HuH-7.5 (cell line): ENCODE results near the gene CSH2.
"Not testable (repeated sequence)": the region's sequence is repeated elsewhere in the genome, so short reads cannot be mapped to it uniquely, and the experiment has no call there.

Source experiments
- DNase-seq: peaks from one replicate; pipeline ENCODE4 v3.0.0; 2011; ENCODE audit warnings: low spot score

CSH2 gene

DNA sequence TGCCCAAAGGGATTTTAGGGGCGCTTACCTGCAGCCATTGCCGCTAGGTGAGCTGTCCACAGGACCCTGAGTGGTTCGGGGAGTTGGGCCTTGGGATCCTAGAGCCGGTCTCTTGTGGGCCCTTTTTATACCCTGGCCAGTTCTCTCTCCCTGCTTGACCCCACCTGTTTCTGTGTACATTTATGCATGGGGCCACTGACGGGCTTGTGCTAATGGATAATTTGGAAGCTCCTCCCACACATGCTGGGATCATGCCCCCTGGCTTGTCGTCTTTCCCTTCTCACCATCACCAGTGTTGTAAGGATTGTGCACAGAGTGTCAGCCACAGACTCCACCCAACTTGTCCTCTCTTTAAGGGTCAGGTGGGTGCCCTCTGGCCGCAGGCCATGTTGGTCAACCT is at the start of gene CSH2:
Gene CSH2, minus strand, starts transcription at position 101 of the 400 bp plus-strand sequence. Its CDS starts 63 bp downstream, at position 38.
- DNase-seq, result not testable (repeated sequence)

DNA sequence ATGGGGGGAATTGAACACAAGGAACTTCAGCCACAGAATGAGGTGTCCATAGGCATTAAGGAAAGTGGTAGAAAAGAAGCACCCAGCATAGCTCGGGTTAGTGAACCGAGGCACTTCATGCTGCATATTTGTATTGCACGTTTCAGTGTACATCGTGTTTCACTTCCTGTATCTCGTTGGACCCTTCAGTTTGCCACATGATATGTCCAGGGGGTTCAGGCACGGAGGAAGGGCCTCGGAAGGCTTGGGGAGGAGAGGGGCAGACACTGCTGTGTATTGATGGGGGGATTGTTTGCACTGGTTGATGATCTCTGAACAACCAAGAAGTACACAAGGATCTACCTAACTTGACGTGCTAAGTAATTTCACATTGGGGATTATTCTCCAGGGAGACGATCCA is 48.9 kb upstream of the CSH2 start:
- DNase-seq, result not testable (repeated sequence)

DNA sequence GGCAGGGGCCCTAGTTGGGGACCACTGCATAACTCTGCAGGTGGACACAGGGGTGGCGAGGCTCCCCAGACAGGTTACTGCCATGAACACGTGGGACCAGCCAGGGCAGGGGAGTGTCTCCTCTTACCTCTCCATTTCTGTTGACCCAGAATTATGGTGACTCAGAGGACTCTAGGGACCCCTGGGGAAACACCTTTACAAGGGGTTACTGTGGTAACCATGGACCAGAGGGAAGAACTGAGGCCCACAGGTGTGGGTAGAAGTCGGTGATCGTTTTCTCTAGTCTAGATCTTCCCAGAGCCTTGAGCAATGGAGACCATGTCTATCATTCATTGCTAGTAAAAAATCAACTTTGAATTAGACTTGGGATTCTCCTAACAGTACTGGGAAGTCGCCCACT is 47.3 kb upstream of the CSH2 start:
- not testable (repeated sequence) for DNase-seq

DNA sequence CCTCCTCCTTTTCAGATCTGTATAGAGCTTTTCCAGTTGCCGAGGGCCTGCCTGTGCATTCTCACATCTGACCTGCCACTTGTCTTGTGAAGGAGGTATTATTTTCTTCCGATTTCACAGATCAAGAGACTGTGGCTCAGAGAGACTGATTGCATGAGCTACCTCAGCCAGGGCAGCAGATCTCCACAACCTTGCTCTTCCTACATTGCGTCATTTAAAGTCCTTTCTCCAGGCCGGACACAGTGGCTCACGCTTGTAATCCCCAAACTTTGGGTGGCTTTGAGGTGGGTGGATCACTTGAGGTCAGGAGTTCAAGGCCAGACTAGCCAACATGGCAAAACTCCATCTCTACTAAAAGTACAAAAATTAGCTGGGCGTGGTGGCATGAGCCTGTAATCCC is 46.6 kb upstream of the CSH2 start:
- DNase-seq, result not testable (repeated sequence)

DNA sequence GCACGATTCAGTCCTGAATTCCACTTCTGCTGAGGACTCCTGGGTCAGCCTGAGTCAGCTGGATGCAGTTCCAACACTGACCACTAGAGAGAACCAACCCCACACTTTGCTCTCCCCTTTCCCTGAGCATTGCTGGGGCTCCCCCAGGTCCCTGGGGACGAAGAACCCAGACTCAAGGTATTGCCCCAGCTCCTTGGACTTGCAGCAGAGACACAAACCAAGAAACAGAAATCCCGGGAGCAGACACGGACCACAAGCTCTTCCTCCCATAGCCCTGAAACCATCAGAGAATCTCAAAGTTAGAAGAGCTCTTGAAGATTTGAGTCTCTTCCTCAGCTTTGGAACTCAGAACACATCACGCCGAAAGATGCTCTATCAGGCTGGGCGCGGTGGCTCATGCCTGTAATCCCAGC is 45.8 kb upstream of the CSH2 start:
- DNase-seq, result peak; percentile 76

DNA sequence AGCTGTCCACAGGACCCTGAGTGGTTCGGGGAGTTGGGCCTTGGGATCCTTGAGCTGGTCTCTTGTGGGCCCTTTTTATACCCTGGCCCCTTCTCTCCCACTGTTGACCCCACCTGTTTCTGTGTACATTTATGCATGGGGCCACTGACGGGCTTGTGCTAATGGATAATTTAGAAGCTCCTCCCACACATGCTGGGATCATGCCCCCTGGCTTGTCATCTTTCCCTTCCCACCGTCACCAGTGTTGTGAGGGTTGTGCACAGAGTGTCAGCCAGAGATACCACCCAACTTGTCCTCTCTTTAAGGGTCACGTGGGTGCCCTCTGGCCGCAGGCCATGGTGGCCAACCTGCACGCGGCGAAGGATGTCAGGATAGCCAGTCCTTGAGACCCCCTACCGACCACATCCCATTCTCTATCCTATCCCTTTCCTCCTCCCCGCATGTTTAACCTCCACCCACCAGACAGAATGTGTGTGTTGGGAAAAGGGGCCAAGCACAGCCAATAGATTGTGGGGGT is 45.4 kb upstream of the CSH2 start, which contains the start of gene GH1:
Gene GH1, minus strand, starts transcription at position 51 of the 517 bp plus-strand sequence. CDS start 63 bp downstream, outside the sequence.
- not testable (repeated sequence) for DNase-seq

DNA sequence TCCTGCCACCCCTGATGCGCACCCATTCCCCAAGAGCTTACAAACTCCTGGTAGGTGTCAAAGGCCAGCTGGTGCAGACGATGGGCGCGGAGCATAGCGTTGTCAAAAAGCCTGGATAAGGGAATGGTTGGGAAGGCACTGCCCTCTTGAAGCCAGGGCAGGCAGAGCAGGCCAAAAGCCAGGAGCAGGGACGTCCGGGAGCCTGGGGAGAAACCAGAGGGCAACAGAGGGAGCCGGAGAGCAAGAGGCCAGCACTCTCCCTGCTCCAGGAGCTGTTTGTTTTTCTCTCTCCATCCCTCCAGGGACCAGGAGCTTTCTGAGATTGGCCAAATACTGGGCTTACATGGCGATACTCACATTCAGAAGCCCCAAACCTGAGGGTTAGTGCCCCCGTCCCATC is 44.8 kb upstream of the CSH2 start:
- no peak for DNase-seq

DNA sequence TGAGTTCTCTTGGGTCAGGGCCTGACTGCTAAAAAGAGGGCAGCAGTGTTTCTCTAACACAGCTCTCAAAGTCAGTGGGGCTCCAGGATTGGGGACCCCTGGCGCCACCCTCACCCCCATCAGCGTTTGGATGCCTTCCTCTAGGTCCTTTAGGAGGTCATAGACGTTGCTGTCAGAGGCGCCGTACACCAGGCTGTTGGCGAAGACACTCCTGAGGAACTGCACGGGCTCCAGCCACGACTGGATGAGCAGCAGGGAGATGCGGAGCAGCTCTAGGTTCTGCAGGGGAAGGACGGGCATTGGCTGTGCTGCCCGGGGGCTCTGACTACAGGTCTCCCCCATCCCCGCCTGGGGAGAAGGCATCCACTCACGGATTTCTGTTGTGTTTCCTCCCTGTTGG is 44.2 kb upstream of the CSH2 start:
- no peak for DNase-seq

DNA sequence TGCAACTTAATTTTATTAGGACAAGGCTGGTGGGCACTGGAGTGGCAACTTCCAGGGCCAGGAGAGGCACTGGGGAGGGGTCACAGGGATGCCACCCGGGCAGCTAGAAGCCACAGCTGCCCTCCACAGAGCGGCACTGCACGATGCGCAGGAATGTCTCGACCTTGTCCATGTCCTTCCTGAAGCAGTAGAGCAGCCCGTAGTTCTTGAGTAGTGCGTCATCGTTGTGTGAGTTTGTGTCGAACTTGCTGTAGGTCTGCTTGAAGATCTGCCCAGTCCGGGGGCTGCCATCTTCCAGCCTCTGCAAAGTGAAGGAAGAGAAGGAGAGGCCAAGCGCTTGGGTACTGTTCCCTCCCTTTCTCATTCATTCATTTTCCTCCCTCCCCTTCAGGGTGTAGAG is 43.7 kb upstream of the CSH2 start:
- not testable (repeated sequence) for DNase-seq

DNA sequence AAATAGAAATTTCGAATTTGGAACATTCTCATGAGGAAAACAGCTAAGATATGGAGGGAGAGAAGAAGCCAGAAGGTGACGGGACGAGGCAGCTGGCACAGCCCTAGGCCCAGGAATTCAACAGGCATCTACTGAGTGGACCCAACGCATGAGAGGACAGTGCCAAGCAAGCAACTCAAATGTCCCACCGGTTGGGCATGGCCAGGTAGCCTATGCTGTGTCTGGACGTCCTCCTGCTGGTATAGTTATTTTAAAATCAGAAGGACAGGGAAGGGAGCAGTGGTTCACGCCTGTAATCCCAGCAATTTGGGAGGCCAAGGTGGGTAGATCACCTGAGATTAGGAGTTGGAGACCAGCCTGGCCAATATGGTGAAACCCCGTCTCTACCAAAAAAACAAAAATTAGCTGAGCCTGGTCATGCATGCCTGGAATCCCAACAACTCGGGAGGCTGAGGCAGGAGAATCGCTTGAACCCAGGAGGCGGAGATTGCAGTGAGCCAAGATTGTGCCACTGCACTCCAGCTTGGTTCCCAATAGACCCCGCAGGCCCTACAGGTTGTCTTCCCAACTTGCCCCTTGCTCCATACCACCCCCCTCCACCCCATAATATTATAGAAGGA is 43.2 kb upstream of the CSH2 start:
- DNase-seq, result no peak

DNA sequence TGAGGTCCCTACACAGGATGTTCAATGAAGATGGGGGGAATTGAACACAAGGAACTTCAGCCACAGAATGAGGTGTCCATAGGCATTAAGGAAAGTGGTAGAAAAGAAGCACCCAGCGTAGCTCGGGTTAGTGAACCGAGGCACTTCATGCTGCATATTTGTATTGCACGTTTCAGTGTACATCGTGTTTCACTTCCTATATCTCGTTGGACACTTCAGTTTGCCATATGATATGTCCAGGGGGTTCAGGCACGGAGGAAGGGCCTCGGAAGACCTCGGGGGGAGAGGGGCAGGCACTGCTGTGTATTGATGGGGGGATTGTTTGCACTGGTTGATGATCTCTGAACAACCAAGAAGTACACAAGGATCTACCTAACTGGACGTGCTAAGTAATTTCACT is 42.3 kb upstream of the CSH2 start:
- not testable (repeated sequence) for DNase-seq

DNA sequence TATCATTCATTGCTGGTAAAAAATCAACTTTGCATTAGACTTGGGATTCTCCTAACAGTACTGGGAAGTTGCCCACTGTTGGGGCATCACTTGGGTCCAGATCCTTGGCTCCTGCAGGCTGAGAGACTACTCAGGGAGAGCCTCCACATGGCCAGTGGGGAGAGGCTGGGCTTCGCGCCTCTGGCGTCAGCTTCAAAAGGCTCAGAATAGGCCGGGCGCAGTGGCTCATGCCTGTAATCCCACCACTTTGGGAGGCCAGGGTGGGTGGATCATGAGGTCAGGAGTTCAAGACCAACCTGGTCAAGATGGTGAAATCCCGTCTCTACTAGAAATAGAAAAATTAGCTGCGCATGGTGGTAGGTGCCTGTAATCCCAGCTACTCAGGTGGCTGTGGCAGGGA is 41.0 kb upstream of the CSH2 start:
- DNase-seq, result no peak

DNA sequence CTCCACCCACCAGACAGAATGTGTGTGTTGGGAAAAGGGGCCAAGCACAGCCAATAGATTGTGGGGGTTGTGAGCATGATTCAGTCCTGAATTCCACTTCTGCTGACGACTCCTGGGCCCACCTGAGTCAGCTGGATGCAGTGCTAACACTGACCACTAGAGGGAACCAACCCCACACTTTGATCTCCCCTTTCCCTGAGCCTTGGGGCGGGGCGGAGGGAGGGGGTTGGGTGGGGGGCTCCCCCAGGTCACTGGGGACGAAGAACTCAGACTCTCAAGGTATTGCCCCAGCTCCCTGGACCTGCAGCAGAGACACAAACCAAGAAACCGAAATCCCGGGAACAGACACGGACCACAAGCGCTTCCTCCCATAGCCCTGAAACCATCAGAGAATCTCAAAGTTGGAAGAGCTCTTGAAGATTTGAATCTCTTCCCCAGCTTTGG is 38.2 kb upstream of the CSH2 start:
- DNase-seq, result peak; percentile 56

DNA sequence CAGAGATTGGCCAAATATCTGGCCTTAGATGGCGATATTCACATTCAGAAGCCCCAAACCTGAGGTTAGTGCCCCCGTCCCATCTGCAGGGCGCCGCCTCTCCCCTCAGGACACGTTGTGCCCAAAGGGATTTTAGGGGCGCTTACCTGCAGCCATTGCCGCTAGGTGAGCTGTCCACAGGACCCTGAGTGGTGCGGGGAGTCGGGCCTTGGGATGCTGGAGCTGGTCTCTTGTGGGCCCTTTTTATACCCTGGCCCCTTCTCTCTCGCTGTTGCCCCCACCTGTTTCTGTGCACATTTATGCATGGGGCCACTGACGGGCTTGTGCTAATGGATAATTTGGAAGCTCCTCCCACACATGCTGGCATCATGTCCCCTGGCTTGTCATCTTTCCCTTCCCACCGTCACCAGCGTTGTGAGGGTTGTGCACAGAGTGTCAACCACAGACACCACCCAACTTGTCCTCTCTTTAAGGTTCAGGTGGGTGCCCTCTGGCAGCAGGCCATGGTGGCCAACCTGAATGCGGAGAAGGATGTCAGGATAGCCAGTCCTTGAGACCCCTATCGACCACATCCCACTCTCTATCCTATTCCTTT is 37.7 kb upstream of the CSH2 start, which contains the start of gene CSHL1:
Gene CSHL1, minus strand, starts transcription at position 218 of the 595 bp plus-strand sequence. Its CDS starts 62 bp downstream, at position 156.
- DNase-seq, result no peak

DNA sequence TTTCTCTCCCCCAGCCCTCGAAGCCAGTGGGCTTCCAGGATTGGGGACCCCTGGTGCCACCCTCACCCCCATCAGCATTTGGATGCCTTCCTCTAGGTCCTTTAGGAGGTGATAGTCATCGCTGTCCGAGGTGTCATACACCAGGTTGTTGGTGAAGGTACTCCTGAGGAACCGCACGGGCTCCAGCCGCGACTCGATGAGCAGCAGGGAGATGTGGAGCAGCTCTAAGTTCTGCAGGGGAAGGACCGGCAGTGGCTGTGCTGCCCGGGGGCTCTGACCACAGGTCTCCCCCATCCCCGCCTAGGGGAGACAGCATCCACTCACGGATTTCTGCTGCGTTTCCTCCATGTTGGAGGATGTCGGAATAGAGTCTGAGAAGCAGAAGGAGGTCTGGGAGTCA is 36.6 kb upstream of the CSH2 start:
- no peak for DNase-seq

DNA sequence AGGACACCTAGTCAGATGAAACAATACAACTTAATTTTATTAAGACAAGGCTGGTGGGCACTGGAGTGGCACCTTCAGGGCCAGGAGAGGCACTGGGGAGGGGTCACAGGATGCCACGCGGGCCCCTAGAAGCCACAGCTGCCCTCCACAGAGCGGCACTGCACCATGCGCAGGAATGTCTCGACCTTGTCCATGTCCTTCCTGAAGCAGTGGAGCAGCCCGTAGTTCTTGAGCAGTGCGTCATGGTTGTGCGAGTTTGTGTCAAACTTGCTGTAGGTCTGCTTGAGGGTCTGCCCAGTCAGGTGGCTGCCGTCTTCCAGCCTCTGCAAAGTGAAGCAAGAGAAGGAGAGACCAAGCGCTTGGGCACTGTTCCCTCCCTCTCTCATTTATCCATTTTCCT is 36.1 kb upstream of the CSH2 start:
- not testable (repeated sequence) for DNase-seq

DNA sequence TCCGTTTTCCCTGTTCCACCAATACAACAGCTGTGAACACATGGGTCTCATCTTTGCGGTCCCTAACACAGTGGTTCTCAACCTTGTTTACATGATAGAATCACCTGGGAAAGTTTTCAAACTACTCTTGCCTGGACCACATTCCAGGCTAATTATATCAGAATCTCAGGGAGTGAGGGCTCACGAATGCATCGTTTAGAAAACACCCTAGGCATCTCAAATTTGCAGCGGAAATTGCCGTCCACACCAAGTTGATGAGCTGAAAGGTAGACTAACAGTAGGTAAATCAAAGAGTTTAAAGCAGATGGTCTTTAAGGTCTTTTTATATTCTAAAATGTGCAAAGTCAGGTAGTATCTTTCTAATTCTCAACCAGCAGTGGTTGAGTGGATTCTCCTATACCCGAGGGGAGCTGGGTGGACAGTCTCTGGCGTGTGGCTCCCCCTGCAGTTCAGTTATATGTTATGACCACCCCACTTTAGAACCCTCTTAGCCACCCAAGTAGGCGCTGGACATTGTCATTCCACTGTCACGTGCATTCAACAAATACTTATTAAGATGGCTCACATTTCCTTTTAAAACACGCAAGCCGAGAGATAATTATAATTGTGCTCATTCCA is 33.8 kb upstream of the CSH2 start:
- DNase-seq, result not testable (repeated sequence)

DNA sequence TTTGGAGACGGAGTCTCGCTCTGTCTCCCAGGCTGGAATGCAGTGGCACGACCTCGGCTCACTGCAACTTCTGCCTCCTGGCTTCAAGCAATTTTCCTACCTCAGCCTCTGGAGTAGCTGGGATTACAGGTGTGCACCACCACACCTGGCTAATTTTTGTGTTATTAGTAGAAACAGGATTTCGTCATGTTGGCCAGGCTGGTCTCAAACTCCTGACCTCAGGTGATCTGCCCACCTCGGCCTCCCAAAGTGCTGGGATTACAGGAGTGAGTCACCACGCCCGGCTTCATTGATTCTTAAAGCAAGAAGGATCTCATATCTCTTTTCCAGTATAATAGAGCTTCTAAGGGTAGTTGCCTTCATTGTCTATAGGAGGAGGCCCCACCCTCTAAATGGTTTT is 31.3 kb upstream of the CSH2 start:
- DNase-seq, result not testable (repeated sequence)

DNA sequence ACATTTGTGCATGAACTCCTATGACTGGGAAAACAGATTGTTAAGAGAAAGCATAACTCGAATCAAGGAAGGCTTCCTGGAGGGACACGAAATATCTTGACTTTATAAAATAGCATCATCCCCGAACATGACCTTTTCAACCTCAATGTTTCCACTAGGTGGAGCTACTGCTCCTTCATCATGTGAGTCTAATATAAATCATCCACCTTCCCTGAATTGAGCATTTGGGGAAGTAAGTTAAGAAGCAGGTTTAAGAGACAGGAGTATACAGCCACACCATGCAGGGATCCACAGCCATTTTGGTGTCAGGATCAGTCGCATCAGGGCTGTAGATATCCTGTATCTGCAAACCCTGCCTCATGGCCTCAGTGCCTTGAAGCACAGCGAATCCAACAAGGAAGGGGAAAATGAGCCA is 30.3 kb upstream of the CSH2 start:
- not testable (repeated sequence) for DNase-seq

DNA sequence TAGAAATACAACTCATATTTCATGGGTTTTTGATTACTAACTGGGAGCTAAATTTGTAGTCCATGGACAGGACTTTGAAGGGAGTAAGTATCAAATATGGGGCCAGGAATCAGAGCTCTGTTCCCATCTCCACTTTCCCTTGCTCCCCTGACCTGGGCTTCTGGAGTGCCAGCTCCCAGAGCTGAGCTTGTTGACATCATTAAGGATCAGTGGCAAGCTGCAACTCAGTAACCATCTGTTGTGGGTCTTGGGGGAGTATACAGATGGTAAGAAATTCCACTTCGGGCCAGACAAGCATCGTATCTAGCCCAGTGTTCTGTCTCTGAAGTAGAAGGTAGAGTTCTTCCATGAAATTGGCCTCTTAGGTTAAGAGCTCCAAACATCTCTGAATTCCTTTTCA is 28.5 kb upstream of the CSH2 start:
- DNase-seq, result not testable (repeated sequence)

DNA sequence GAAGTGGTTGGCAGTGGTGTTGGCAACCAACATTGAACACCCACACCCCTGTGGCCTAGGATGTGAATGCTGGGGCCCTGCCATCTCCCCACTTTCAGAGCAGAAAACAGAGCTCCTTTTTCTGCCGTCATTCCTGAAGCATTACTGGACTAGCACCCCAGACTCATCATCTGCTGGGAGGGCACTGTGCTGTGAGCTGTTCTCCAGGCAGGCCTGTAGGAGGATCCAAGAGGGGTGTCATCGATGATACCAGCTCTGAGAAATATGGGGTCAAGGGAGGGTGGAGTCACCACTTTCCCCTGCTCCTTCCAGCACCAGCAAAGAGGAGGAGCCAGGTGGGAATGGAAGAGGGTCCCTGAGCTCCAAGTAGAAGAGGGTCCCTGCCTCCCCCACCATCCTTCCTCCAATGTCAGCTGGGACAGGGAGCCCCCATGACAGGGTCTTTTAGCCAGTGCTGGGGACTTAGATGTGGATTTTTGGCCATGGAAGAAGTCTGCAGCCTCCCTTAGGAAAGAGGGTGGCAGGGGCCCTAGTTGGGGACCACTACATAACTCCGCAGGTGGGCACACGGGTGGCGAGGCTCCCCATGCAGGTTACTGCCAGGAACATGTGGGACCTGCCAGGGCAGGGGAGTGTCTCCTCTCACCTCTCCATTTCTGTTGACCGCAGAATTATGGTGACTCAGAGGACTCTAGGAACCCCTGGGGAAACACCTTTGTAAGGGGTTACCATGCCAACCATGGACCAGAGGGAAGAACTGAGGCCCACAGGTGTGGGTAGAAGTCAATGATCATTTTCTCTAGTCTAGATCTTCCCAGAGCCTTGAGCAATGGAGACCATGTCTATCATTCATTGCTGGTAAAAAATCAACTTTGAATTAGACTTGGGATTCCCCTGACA is 25.7 kb upstream of the CSH2 start:
- DNase-seq, result not testable (repeated sequence)
